H9 (cell line): ENCODE measurements around the gene OTOS. TPM values are rescaled to one million over a fixed set of nuclear protein-coding genes. Genes with fewer than 3 reads are reported as not detected.

Experiments used
- DNase-seq: peaks from one replicate; pipeline ENCODE4 v3.0.0-alpha.2; 2017
- H2AFZ ChIP-seq: one replicate; pipeline ENCODE4 v1.6.1; 2013; ENCODE audit warnings: mild to moderate bottlenecking, low read length, control low read depth, moderate library complexity
- H2AK5ac ChIP-seq: 2 replicates; pipeline ENCODE4 v1.6.1; 2013; ENCODE audit warnings: low read length, control low read depth, mixed read lengths; ENCODE audit not compliant: insufficient read length
- H2BK120ac ChIP-seq: one replicate; pipeline ENCODE4 v1.6.1; 2013; ENCODE audit warnings: low read depth, mild to moderate bottlenecking, low read length, control low read depth, inconsistent platforms; ENCODE audit not compliant: poor library complexity, severe bottlenecking
- H2BK12ac ChIP-seq: 2 replicates; pipeline ENCODE4 v1.6.1; 2013; ENCODE audit warnings: low read length, control low read depth, mixed read lengths, low read depth; ENCODE audit not compliant: insufficient read length
- H2BK15ac ChIP-seq: 2 replicates; pipeline ENCODE4 v1.6.1; 2013; ENCODE audit warnings: low read depth, low read length, control low read depth
- H2BK20ac ChIP-seq: one replicate; pipeline ENCODE4 v1.6.1; 2013; ENCODE audit warnings: low read depth, mild to moderate bottlenecking, low read length, control low read depth, inconsistent platforms; ENCODE audit not compliant: poor library complexity, severe bottlenecking
- H2BK5ac ChIP-seq: 2 replicates; pipeline ENCODE4 v1.6.1; 2013; ENCODE audit warnings: low read length, control low read depth, mixed read lengths; ENCODE audit not compliant: insufficient read length
- H3K14ac ChIP-seq: 2 replicates; pipeline ENCODE4 v1.6.1; 2013; ENCODE audit warnings: low read length, control low read depth; ENCODE audit not compliant: insufficient read depth
- H3K18ac ChIP-seq: 2 replicates; pipeline ENCODE4 v1.6.1; 2013; ENCODE audit warnings: low read depth, mild to moderate bottlenecking, mixed read lengths, low read length, control low read depth; ENCODE audit not compliant: insufficient read length
- H3K23ac ChIP-seq: 2 replicates; pipeline ENCODE4 v1.6.1; 2013; ENCODE audit warnings: low read length, control low read depth, mixed read lengths, low read depth; ENCODE audit not compliant: insufficient read length
- H3K23me2 ChIP-seq: 2 replicates; pipeline ENCODE4 v1.6.1; 2013; ENCODE audit warnings: low read depth, mild to moderate bottlenecking, mixed read lengths, low read length, control low read depth; ENCODE audit not compliant: insufficient read length, poor library complexity, severe bottlenecking
- H3K27ac ChIP-seq: 2 replicates; pipeline ENCODE4 v1.5.1; 2013; ENCODE audit warnings: low read length, control low read depth, mixed read lengths, low read depth; ENCODE audit not compliant: insufficient read length
- H3K27me3 ChIP-seq: 2 replicates; pipeline ENCODE4 v1.6.1; 2013; ENCODE audit warnings: low read length, control low read depth, inconsistent platforms; ENCODE audit not compliant: insufficient read depth
- H3K4ac ChIP-seq: 2 replicates; pipeline ENCODE4 v1.6.1; 2013; ENCODE audit warnings: low read depth, mild to moderate bottlenecking, control low read depth, inconsistent platforms, low read length, moderate library complexity
- H3K4me1 ChIP-seq: 2 replicates; pipeline ENCODE4 v1.6.1; 2013; ENCODE audit warnings: low read length, control low read depth, inconsistent platforms; ENCODE audit not compliant: insufficient read depth
- H3K4me2 ChIP-seq: 2 replicates; pipeline ENCODE4 v1.6.1; 2013; ENCODE audit warnings: low read length, control low read depth, mixed read lengths; ENCODE audit not compliant: insufficient read length, insufficient read depth
- H3K56ac ChIP-seq: 2 replicates; pipeline ENCODE4 v1.6.1; 2013; ENCODE audit warnings: low read depth, mild to moderate bottlenecking, mixed read lengths, low read length, control low read depth; ENCODE audit not compliant: insufficient read length
- H3K79me1 ChIP-seq: 2 replicates; pipeline ENCODE4 v1.6.1; 2013; ENCODE audit warnings: low read depth, mild to moderate bottlenecking, moderate library complexity, low read length, control low read depth, inconsistent platforms; ENCODE audit not compliant: insufficient read depth, poor library complexity, severe bottlenecking
- H3K79me2 ChIP-seq: 2 replicates; pipeline ENCODE4 v1.6.1; 2013; ENCODE audit warnings: low read length, control low read depth, inconsistent platforms; ENCODE audit not compliant: insufficient read depth
- H3K9ac ChIP-seq: 2 replicates; pipeline ENCODE4 v1.6.1; 2013; ENCODE audit warnings: low read length, control low read depth, mixed read lengths; ENCODE audit not compliant: insufficient read length; ENCODE audit errors: extremely low read depth
- H3K9me3 ChIP-seq: one replicate; pipeline ENCODE4 v1.6.1; 2013; ENCODE audit warnings: low read depth, low read length, inconsistent platforms; ENCODE audit not compliant: control insufficient read depth
- H3T11ph ChIP-seq: one replicate; pipeline ENCODE4 v1.6.1; 2013; ENCODE audit warnings: mild to moderate bottlenecking, low read length, control low read depth, inconsistent platforms
- H4K20me1 ChIP-seq: one replicate; pipeline ENCODE4 v1.6.1; 2013; ENCODE audit not compliant: control insufficient read depth, insufficient read length, insufficient read depth
- H4K5ac ChIP-seq: 2 replicates; pipeline ENCODE4 v1.6.1; 2013; ENCODE audit warnings: low read depth, mild to moderate bottlenecking, mixed read lengths, low read length, control low read depth; ENCODE audit not compliant: insufficient read length
- H4K8ac ChIP-seq: replicated peaks from 2 replicates; pipeline ENCODE4 v1.6.1; 2013; ENCODE audit warnings: low read length, control low read depth, mixed read lengths, low read depth; ENCODE audit not compliant: insufficient read length
- H4K91ac ChIP-seq: 2 replicates; pipeline ENCODE4 v1.6.1; 2013; ENCODE audit warnings: low read depth, mild to moderate bottlenecking, moderate library complexity, mixed read lengths, low read length, control low read depth; ENCODE audit not compliant: insufficient read length
- H3K27ac Mint-ChIP-seq, 3 experiments: 2 replicates in 2 of 3; 3 replicates in 1 of 3; pipeline ENCODE4 v1.8.0; 2020 to 2021; ENCODE audit warnings: mixed read lengths in 3 of 3, mild to moderate bottlenecking in 1 of 3, moderate library complexity in 1 of 3
- H3K27me3 Mint-ChIP-seq: 2 replicates; pipeline ENCODE4 v1.8.0; 2021; ENCODE audit warnings: low read depth, mild to moderate bottlenecking, moderate library complexity, mixed read lengths
- H3K36me3 Mint-ChIP-seq, 3 experiments: 2 replicates in 2 of 3; 3 replicates in 1 of 3; pipeline ENCODE4 v1.8.0; 2020 to 2021; ENCODE audit warnings: low read depth in 3 of 3, mixed read lengths in 3 of 3; ENCODE audit not compliant: insufficient read depth in 1 of 3
- H3K4me1 Mint-ChIP-seq, 2 experiments: 2 replicates each; pipeline ENCODE4 v1.8.0; 2020; ENCODE audit warnings: mixed read lengths in 2 of 2
- H3K4me3 Mint-ChIP-seq, 2 experiments: 2 replicates in 1 of 2; 3 replicates in 1 of 2; pipeline ENCODE4 v1.8.0; 2020 to 2021; ENCODE audit warnings: mild to moderate bottlenecking in 2 of 2, mixed read lengths in 2 of 2, moderate library complexity in 1 of 2
- H3K9me3 Mint-ChIP-seq, 2 experiments: 2 replicates in 1 of 2; 3 replicates in 1 of 2; pipeline ENCODE4 v1.8.0; 2020; ENCODE audit warnings: mild to moderate bottlenecking in 2 of 2, mixed read lengths in 2 of 2, moderate library complexity in 1 of 2
- WGBS: extraction: QIAGEN DNeasy Blood & Tissue Kit; methylation state at CpG from one replicate; pipeline ENCODE4 v1.1.7; 2013; ENCODE audit warnings: missing lambda C conversion rate, low lambda C conversion rate, mixed read lengths; ENCODE audit not compliant: insufficient read length; ENCODE audit errors: extremely low coverage; 5-methylcytosine and 5-hydroxymethylcytosine counted together
- total RNA-seq: library from RNA; stranded (reverse); gene quantifications from 2 replicates; pipeline ENCODE4 v1.2.1, GENCODE V29; 2021
- TF ChIP-seq, protein P1 (sequence below): fragments of 200-600 bp; sonication (generic); conservative IDR thresholded peaks from 3 replicates; pipeline ENCODE4 v1.8.0; 2021; ENCODE audit warnings: antibody characterized with exemption, mild to moderate bottlenecking

OTOS gene
- total RNA-seq, 1 experiment from 2014 or later, result not detected

GRCh38 chr2:240135706-240136012 is 4.8 kb downstream of the OTOS start:
- Mint-ChIP-seq H3K27me3 (peaks cover 18% of the 10 kb centered on the region), H3K4me3 (peak overlapping the region; percentile 95 to 98)
- no peak for DNase-seq

More at GRCh38 chr2:240135706-240136012, 4.8 kb downstream of the OTOS start:
- TF ChIP-seq, protein P1, sequence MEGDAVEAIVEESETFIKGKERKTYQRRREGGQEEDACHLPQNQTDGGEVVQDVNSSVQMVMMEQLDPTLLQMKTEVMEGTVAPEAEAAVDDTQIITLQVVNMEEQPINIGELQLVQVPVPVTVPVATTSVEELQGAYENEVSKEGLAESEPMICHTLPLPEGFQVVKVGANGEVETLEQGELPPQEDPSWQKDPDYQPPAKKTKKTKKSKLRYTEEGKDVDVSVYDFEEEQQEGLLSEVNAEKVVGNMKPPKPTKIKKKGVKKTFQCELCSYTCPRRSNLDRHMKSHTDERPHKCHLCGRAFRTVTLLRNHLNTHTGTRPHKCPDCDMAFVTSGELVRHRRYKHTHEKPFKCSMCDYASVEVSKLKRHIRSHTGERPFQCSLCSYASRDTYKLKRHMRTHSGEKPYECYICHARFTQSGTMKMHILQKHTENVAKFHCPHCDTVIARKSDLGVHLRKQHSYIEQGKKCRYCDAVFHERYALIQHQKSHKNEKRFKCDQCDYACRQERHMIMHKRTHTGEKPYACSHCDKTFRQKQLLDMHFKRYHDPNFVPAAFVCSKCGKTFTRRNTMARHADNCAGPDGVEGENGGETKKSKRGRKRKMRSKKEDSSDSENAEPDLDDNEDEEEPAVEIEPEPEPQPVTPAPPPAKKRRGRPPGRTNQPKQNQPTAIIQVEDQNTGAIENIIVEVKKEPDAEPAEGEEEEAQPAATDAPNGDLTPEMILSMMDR, result no peak
- Histone ChIP-seq H2BK20ac (no peak overlapping the region), H3K4ac (no peak overlapping the region), H3K14ac (peak overlapping the region; percentile 74; the same call in 1 of the 2 replicates), H3K79me1 (no peaks in the 10 kb centered on the region), H4K20me1 (no peaks in the 10 kb centered on the region), H3K4me2 (peak overlapping the region; percentile 92), H3K9ac (peak overlapping the region; percentile 60), H4K5ac (no peak overlapping the region), H2AFZ (no peak overlapping the region), H3K27ac (no peak overlapping the region), H2AK5ac (no peak overlapping the region), H3K23me2 (peaks cover 7% of the 10 kb centered on the region), H2BK12ac (no peak overlapping the region), H2BK5ac (no peak overlapping the region), H3K23ac (no peak overlapping the region), H3K9me3 (no peaks in the 10 kb centered on the region), H3T11ph (no peak overlapping the region), H2BK120ac (no peak overlapping the region), H4K91ac (no peak overlapping the region), H3K56ac (no peak overlapping the region), H3K18ac (no peak overlapping the region), H3K79me2 (peaks cover 13% of the 10 kb centered on the region; the same call in 1 of the 2 replicates), H4K8ac (no peak overlapping the region), H2BK15ac (no peak overlapping the region), H3K27me3 (no peaks in the 10 kb centered on the region; the same call in 1 of the 2 replicates), H3K4me1 (no peaks in the 10 kb centered on the region; the same call in 1 of the 2 replicates)
- Mint-ChIP-seq H3K4me1 (peaks cover 22 to 33% of the 10 kb centered on the region in 2 experiments), H3K9me3 (no peaks in the 10 kb centered on the region), H3K36me3 (peaks cover 18 to 34% (median 33%) of the 10 kb centered on the region in 3 experiments), H3K27ac (peak overlapping the region in 2 of 3 experiments; percentile 25 to 92; a peak in 3 of 7 replicates)
- no CpG with 5 or more reads among the region's 17 CpGs for WGBS
